OCI-LY1 (cell line): ENCODE results near the gene SH2B3.

Experiments
- H2AFZ ChIP-seq: fragments of 200-600 bp; sonication (generic), shearing (Covaris generic); 2 replicates; pipeline ENCODE4 v1.6.0; 2014; ENCODE audit warnings: antibody characterized with exemption, mild to moderate bottlenecking, low read length
- H3F3A ChIP-seq: fragments of 200-600 bp; sonication (generic), shearing (Covaris generic); 2 replicates; pipeline ENCODE4 v1.6.0; 2014; ENCODE audit warnings: mild to moderate bottlenecking, antibody characterized with exemption, low read length, moderate library complexity; ENCODE audit not compliant: insufficient read depth
- H3K27ac ChIP-seq: fragments of 200-600 bp; sonication (generic); 2 replicates; pipeline ENCODE4 v1.5.1; 2014; ENCODE audit warnings: low read length, mixed run types, mild to moderate bottlenecking, low read depth; ENCODE audit not compliant: poor library complexity, severe bottlenecking
- H3K27me3 ChIP-seq: fragments of 200-600 bp; sonication (generic); 2 replicates; pipeline ENCODE4 v1.6.0; 2014; ENCODE audit warnings: antibody characterized with exemption, mild to moderate bottlenecking, low read length, moderate library complexity; ENCODE audit not compliant: insufficient read depth
- H3K36me3 ChIP-seq: fragments of 200-600 bp; sonication (generic); 2 replicates; pipeline ENCODE4 v1.6.1; 2014; ENCODE audit warnings: mild to moderate bottlenecking, antibody characterized with exemption, low read length, moderate library complexity, mixed read lengths; ENCODE audit not compliant: insufficient read depth
- H3K4me1 ChIP-seq: fragments of 200-600 bp; sonication (generic); 2 replicates; pipeline ENCODE4 v1.5.1; 2014; ENCODE audit warnings: mild to moderate bottlenecking, low read length, moderate library complexity; ENCODE audit not compliant: insufficient read depth, severe bottlenecking
- H3K4me2 ChIP-seq: fragments of 200-600 bp; sonication (generic), shearing (Covaris generic); 2 replicates; pipeline ENCODE4 v1.6.1; 2014; ENCODE audit warnings: low read length
- H3K4me3 ChIP-seq: fragments of 200-600 bp; sonication (generic); 2 replicates; pipeline ENCODE4 v1.5.1; 2014; ENCODE audit warnings: low read length, low read depth, mild to moderate bottlenecking, mixed read lengths; ENCODE audit not compliant: poor library complexity, severe bottlenecking
- H3K79me2 ChIP-seq: fragments of 200-600 bp; shearing (Covaris generic); 2 replicates; pipeline ENCODE4 v1.6.1; 2016; ENCODE audit warnings: mixed run types, low read length, mixed read lengths; ENCODE audit not compliant: insufficient read depth
- H3K9ac ChIP-seq: fragments of 200-600 bp; sonication (generic), shearing (Covaris generic); 2 replicates; pipeline ENCODE4 v1.6.1; 2014; ENCODE audit warnings: mild to moderate bottlenecking, low read length, mixed read lengths
- H3K9me2 ChIP-seq: fragments of 200-600 bp; sonication (generic), shearing (Covaris generic); 2 replicates; pipeline ENCODE4 v1.6.1; 2014; ENCODE audit warnings: low read depth, mild to moderate bottlenecking, low read length, mixed read lengths
- H3K9me3 ChIP-seq: fragments of 200-600 bp; shearing (Covaris generic); 2 replicates; pipeline ENCODE4 v1.6.1; 2014; ENCODE audit warnings: low read length, mixed read lengths
- H4K20me1 ChIP-seq: fragments of 200-600 bp; sonication (generic), shearing (Covaris generic); 2 replicates; pipeline ENCODE4 v1.6.0; 2016; ENCODE audit warnings: mild to moderate bottlenecking, low read length; ENCODE audit not compliant: insufficient read depth
- EZH2 ChIP-seq: fragments of 200-600 bp; sonication (generic), shearing (Covaris generic); IDR thresholded peaks from 2 replicates; pipeline ENCODE4 v1.8.0; 2017; ENCODE audit warnings: borderline replicate concordance, mixed run types, mild to moderate bottlenecking, antibody characterized with exemption, low read length, moderate library complexity, mixed read lengths
- TF ChIP-seq, protein P1 (sequence below): fragments of 200-600 bp; sonication (generic), shearing (Covaris generic); IDR thresholded peaks from 2 replicates; pipeline ENCODE4 v1.5.1; 2017; ENCODE audit warnings: mild to moderate bottlenecking, antibody characterized with exemption, low read length, moderate library complexity, mixed read lengths

Gene SH2B3

DNA sequence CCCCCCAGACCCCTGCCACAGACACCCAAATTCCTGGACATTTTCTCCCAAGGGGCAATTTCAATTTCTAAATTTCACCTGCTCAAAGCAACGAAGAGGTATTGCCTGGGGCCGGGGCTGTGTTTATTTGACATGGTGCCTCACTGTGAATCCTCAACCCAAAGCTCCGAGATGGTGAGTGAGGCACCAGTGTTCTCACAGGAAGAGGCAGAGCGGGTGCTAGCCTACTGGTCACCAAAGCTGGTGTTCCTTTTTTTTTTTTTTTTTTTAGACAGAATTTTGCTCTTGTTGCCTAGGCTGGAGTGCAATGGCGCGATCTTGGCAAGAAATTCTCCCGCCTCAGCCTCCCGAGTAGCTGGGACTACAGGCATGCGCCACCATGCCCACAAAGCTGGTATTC lies 14.8 kb upstream of the SH2B3 start:
- TF ChIP-seq, protein P1, sequence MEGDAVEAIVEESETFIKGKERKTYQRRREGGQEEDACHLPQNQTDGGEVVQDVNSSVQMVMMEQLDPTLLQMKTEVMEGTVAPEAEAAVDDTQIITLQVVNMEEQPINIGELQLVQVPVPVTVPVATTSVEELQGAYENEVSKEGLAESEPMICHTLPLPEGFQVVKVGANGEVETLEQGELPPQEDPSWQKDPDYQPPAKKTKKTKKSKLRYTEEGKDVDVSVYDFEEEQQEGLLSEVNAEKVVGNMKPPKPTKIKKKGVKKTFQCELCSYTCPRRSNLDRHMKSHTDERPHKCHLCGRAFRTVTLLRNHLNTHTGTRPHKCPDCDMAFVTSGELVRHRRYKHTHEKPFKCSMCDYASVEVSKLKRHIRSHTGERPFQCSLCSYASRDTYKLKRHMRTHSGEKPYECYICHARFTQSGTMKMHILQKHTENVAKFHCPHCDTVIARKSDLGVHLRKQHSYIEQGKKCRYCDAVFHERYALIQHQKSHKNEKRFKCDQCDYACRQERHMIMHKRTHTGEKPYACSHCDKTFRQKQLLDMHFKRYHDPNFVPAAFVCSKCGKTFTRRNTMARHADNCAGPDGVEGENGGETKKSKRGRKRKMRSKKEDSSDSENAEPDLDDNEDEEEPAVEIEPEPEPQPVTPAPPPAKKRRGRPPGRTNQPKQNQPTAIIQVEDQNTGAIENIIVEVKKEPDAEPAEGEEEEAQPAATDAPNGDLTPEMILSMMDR, result no peak
- TF ChIP-seq EZH2, result no peak

DNA sequence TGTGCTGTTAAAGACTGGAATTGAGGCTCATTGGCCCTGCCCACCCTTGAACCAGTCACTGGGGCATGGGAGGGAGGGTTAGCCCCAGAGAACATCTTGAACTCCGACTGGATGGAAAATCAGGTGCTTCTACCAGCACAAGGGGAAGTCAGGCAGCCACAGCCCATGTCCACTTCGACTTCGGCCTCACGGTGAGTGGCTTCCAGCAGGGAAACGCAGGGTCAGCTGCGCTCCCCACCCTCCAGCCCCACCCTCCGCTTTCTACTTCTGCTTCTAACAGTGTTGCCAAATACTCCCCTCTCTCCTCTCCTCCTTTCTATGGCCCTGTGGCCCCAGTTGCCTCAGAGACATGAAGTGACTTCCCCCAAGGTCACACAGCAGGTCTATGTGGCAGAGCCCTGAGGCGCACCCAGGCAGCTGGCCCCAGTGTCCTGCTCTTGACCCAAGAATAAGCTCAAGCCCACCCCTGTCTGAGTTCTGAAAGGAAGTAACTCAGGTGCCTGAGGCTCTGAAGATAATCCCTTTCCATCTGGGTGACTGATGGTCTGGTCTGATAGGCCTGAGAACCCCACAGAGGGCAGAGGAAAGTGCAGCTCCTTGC lies 11.9 kb upstream of the SH2B3 start:
- no peaks in the 10 kb centered on the region for H3K79me2 ChIP-seq
- H3K4me1 ChIP-seq, result peaks cover 4% of the 10 kb centered on the region
- TF ChIP-seq, protein P1, result no peak
- no peak for TF ChIP-seq EZH2
- no peak overlapping the region for H3K27ac ChIP-seq
- H3K36me3 ChIP-seq, result no peaks in the 10 kb centered on the region
- no peaks in the 10 kb centered on the region for H3F3A ChIP-seq
- no peaks in the 10 kb centered on the region for H3K27me3 ChIP-seq
- no peak overlapping the region for H3K4me2 ChIP-seq
- H3K9me2 ChIP-seq, result no peaks in the 10 kb centered on the region
- no peaks in the 10 kb centered on the region for H4K20me1 ChIP-seq
- H2AFZ ChIP-seq, result no peak overlapping the region
- H3K9me3 ChIP-seq, result no peaks in the 10 kb centered on the region
- no peak overlapping the region for H3K9ac ChIP-seq
- no peak overlapping the region for H3K4me3 ChIP-seq

More for the DNA sequence above, 14.8 kb upstream of the SH2B3 start:
- Histone ChIP-seq H3K9me3 (no peaks in the 10 kb centered on the region), H3K4me1 (no peaks in the 10 kb centered on the region), H3K27ac (no peak overlapping the region), H3K4me2 (no peak overlapping the region), H2AFZ (no peak overlapping the region), H3K4me3 (no peak overlapping the region), H3K27me3 (no peaks in the 10 kb centered on the region), H4K20me1 (no peaks in the 10 kb centered on the region), H3K9me2 (no peaks in the 10 kb centered on the region), H3K36me3 (no peaks in the 10 kb centered on the region), H3F3A (no peaks in the 10 kb centered on the region), H3K9ac (no peak overlapping the region), H3K79me2 (no peaks in the 10 kb centered on the region)

DNA sequence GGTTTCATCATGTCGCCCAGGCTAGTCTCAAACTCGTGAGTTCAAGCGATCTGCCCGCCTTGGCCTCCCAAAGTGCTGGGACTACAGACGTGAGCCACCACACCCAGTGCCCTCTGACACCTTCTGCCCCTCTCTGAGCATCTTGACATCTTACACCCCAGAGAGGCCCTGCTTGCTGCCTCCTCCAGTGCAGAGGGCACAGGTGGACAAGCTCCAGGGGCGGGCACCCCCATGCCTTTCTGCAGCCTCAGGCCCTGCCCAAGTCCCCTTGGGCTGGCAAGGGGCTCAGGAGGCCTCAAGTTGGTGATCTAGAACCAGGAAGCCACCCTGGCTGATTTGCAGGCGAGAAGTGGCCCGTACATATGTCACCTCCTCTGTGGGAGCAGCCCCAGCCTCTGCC lies 11.2 kb upstream of the SH2B3 start:
- Histone ChIP-seq H3K4me3 (no peak overlapping the region), H3K4me1 (peaks cover 4% of the 10 kb centered on the region), H3K79me2 (no peaks in the 10 kb centered on the region), H3F3A (no peaks in the 10 kb centered on the region), H3K9me3 (no peaks in the 10 kb centered on the region), H3K36me3 (no peaks in the 10 kb centered on the region), H3K27ac (no peak overlapping the region), H3K9me2 (no peaks in the 10 kb centered on the region), H3K27me3 (no peaks in the 10 kb centered on the region), H2AFZ (no peak overlapping the region), H3K9ac (no peak overlapping the region), H3K4me2 (no peak overlapping the region), H4K20me1 (no peaks in the 10 kb centered on the region)
- TF ChIP-seq, protein P1, result no peak
- TF ChIP-seq EZH2, result no peak
